ENCODE data around the gene TNK1. TPM values are rescaled to one million over a fixed set of nuclear protein-coding genes. Genes with fewer than 3 reads are reported as not detected.

Gene TNK1
- total RNA-seq, 1 donor from 2014 or later = 6.1 TPM

- ATAC-seq = no peak
Measured at GRCh38 chr17:7392696-7393612, 12.1 kb downstream of the TNK1 start.

DNA sequence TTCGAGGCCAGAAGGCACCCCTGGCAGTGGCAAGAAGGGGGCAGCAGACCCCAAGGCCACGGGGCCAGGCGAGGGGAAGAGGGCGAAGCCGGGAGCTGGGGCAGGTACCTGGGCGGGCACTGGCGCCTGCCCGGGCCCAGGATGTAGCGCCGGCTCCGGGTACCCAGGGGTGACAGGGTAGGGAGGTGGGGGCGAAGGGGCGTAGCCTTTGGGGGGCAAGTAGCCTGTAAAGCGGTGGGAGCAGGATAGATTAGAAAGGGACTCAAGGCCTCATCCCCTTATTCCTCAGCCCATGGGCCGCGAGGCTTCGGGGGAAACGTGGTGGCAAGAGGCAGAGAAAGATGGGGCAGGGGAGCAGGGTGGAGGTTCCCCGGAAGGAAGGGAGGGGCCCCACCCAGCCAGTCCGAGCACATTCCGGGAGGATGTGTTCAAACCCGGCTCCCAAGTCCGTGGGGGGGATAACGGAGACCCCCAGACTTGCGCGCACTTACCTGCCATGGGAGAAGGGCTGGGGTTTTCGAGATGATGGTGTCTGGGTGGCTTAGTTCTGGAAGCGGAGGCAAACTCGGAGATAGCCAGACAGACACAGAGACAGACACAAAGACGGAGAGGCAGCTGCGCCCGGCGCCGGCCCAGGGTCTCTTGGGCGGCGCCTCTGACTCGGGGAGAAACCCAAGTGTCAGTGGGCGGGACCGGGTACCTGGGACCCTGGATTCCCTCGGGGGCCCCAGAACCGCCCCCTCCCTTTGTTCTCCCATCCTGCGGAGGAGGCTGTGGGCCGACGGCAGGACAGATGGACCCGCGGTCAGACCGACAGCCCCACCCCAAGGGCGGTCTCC is 12.9 kb downstream of the TNK1 start:
- peak; percentile 50 for ATAC-seq

DNA sequence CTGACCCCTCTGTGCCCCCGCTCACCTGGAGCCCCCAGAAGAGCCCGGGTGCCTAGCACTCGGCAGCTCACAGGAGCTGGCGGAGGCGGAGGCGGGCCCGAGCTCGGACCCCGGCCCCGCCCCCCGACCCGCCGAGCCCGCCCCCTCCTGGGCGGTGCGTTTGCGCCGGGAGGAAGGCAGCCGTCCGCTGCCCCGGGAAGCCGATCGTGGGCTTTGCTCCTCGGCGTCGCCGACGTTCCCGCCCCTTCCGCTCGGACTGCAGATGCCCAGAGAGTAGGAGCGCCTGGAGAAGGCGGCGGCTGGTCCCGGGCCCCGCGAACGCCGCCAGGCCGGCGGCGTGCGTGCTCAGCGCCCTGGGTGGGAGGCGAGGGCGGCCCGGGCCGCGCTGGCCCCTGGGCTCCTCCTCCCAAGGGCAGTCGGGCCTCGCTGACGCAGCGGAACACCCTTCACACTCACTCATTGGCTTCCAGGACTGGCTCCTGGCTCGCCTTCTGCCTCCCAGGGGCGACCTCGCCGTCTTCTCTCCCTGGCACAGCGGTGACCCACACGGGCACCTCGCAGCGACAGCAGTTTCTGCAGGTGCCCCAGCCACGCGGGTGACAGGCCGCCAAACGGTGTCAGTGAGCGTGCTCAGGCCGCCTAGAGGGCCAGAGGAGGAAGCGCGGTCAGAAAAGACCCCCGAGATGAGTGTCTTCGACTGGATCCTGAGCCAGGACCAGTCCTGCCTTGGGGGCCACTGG is 13.7 kb downstream of the TNK1 start, which contains the start of gene PLSCR3:
TSS of gene PLSCR3 (minus strand) at position 74 of the 740 bp plus-strand sequence. CDS start 415 bp downstream, outside the sequence.
- peak; percentile 87 for ATAC-seq

DNA sequence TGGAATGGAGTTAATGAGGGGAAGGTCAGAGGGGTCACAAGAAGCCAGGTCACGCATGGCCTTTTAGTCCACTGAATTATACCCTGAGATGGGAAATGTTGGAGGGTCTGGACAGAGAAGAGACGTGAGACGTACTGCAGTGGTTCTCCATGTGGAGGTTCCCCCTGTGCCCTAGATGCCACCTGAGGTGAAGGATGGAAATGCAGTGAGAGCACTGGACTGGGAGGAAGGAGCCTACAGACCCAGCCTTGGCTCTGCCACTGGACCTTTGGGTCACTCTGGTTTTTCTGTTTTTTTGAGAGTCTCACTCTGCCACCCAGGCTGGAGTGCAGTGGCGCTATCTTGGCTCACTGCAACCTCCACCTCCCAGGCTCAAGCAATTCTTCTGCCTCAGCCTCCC is 15.3 kb downstream of the TNK1 start:
- no peak for ATAC-seq

- no peak for ATAC-seq
Measured at GRCh38 chr17:7398612-7399011, 17.7 kb downstream of the TNK1 start.

DNA sequence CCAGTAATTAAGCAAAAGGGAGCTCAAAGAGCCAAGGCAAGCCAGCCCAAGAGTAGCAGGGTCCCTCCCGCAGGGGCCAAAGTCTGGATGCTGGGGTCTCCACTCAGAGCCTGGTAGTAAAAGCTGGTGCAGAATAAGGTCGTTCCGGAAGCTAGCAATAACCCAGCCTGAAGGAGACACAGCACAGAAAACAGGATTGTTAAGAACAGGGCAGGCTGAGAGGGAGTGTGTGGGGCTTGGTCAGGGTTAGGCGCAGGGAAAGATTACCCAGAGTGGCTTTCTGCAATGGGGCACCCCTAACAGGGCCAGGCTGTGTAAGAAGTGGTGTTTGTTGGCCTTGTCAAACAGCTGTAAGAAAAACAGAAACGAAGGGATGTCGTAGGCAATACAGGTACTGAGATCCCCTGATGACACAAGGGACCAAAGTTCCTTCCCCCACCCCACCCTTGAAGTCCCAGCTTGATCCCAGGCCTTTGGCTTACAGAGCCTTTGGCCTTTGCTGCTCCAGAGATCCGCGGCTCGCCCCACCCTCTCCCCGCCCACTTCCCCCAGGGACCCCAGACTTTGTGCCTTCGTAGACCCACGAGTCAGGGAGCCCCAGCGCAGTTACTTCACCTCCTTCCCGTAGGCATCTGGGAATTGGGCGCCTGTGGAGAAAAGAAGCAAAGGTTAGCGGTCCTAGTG is 22.3 kb downstream of the TNK1 start:
- no peak for ATAC-seq

DNA sequence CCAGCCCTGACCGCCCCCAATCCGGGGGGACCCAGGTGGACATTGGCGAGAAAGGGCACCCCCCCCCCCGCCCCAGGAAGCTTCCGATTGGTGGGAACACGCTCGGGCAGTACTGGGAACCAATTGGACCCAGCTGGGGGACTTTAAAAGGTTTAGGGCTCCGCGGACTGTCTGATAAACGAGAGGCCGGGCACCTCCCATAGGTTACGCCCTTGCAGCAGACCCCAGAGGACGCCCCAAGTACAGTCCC is 22.8 kb downstream of the TNK1 start:
- no peak for ATAC-seq

DNA sequence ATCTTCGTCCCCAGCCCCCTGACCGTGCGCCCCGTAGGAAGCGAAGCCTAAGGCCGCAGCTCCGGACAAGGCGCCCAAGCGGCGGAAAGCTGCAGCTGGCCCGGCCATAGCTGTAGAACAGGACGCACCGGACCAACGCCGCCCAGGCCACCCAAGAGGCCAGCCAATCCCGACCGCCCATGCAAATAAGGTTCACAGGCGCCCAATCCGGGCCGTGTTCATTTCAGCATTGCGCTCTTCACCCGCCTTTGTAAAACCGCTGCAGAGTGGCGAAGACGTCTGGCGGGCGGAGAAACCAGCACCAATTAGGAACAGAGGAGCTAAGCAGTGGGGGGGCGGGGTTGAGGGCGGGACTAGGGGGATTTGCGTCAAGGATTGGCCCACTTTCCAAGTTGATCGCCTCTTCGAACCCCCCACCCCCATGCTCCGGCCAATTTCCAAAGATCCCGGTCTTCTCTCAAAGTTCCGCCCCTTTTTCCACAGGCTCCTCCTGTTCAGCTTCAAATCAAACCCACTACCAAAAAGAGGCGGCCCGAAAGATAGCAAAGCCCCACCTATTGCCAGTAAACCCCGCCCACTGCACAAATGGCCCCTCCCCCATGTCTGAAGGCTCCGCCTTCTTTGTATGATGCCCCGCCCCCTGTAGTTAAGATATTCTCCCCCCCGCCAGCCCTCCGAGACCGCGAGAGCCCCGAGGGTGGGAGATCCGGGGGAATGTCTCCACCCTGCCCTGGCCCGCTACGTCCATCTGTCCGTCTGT is 23.3 kb downstream of the TNK1 start, which contains the start of gene TMEM256:
TSS of gene TMEM256 (minus strand) at position 121 of the 760 bp plus-strand sequence. CDS start at position 108, 13 bp downstream.
- ATAC-seq = peak; percentile 92

DNA sequence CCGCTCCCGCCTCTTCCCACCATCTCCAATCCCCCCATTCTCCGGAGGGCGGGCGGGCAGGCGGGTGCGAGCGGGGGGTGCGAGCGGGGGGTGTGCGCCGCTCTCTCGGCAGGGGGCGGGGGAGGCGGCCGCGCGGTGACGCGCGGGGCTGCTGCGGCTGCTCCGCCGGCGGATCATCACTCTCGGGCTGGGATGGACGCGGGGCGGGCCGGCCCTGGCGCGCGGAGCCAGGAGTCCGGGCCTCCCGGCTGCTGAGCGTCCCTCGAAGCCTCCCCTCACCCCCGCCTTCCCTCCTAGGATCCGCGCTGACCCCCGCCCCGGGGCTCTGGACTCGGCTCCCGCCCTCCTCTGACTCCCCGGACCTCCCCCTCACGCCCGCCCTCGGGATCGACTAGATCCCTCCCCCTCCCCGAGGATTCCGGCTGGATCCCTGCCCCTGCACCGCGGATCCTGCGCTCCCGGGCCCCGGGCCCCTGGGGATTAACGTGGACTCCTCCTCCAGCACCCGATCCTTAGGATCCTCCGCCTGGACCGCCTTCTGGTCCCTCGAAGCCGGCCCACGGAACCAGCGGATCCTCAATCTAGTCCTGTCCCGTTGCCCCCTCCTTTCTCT is 24.0 kb downstream of the TNK1 start:
- peak; percentile 40 for ATAC-seq

- ATAC-seq = no peak
Measured at GRCh38 chr17:7405350-7406234, 24.7 kb downstream of the TNK1 start.

GRCh38 chr17:7406235-7406825 is 25.4 kb downstream of the TNK1 start:
- no peak for ATAC-seq

DNA sequence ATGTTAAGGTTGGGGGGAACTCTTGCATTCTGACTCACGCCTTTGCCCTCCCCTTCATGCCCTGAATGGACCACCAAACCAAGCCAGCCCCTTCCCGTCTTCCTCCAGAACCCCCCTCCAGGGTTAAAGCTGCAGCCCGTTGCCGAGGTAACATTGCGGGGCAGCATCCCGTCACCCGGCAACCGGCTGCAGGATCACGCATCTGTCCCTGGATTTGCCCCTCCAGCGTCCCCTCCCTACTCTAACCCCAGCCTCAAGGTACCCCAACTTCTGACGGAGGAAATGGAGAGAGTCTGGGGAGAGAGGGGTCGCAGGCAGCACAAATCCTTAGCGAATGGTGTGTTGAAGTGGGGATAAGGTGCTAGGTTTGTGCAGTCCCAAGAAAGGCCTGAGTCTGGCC is 26.2 kb downstream of the TNK1 start:
- ATAC-seq = no peak

- ATAC-seq = no peak
Measured at GRCh38 chr17:7407485-7408251, 26.8 kb downstream of the TNK1 start, which contains the start of gene NLGN2. NLGN2 (plus strand) TSS chr17:7407845; CDS start chr17:7408256, 411 bp downstream.

DNA sequence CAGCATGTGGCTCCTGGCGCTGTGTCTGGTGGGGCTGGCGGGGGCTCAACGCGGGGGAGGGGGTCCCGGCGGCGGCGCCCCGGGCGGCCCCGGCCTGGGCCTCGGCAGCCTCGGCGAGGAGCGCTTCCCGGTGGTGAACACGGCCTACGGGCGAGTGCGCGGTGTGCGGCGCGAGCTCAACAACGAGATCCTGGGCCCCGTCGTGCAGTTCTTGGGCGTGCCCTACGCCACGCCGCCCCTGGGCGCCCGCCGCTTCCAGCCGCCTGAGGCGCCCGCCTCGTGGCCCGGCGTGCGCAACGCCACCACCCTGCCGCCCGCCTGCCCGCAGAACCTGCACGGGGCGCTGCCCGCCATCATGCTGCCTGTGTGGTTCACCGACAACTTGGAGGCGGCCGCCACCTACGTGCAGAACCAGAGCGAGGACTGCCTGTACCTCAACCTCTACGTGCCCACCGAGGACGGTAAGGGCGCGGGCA is 27.4 kb downstream of the TNK1 start:
- no peak for ATAC-seq

GRCh38 chr17:7408863-7409262 is 28.0 kb downstream of the TNK1 start:
- ATAC-seq = no peak

GRCh38 chr17:7409716-7410115 is 28.8 kb downstream of the TNK1 start:
- no peak for ATAC-seq

DNA sequence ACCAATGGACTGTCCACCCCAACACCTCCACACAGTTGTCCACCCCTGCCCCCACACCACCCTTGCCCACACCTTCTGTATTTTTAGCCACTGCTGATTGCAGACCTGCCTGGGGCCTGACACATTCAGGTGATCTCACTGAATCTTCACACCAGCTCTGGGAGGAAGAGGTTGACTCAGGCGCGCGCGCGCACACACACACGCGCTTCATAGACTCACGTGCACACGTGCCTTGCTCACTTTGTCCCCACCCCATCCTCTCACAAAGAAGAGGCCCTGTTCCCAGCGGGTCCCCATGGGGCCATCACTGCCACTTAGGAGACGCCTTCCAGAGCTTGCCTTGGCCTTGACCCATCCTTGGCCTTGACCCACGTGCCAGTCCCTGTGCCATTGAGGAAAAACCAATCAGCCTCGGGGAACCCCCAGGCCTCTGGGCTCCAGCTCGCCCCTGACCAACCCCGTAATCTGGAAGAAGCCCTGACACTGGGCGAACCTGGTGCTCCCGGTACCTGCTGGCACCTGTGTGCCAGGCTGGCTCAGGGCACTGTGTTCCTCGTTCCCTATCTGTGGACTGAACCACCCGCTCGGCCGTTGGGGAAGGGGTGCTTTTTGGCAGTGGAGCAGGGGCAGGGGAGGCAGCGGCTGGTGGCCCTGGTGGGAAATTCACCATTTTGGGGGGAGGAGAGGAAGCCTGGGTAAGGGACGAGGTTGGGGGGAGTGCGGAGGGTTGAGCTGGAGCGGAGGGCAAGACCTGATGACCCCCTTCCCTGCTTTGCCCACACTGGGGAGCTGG is 29.9 kb downstream of the TNK1 start:
- ATAC-seq = no peak

DNA sequence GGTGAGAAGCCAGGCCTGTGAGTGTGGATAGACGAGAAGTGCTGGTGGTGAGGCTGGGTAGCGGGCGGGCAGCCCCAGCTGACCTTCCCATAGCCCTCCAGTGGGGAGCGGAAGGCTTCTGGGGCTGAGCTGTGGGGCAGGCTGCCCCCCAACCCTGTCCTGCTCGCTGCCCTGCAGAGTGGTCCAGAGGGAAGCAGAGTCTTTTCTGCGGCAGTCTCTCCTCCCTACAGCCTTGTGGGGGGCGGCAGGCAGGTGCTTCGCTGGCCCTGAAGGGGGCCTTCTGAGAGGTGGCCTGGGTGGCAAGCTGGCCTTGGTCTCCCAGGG is 30.5 kb downstream of the TNK1 start:
- no peak for ATAC-seq

Measured in esophagus mucosa (tissue), 1 donor.